Activated naive CD4-positive, alpha-beta T cell treated with anti-CD3 and anti-CD28 coated beads, Interleukin-2, amount 10 ng/mL, durations not matched to agents 7 days and 5 days (primary cell): ENCODE results near the gene TNFRSF18.
"Not testable (repeated sequence)": the region's sequence is repeated elsewhere in the genome, so short reads cannot be mapped to it uniquely, and the experiment has no call there.

Experiments
- CTCF ChIA-PET: fragments of 350-600 bp; sonication (Branson Sonifier 250); formaldehyde crosslinking; loops from one replicate; lab custom pipeline; 2021; ENCODE audit warnings: antibody characterized with exemption; lab: Charles Lee
- DNase-seq: peaks from one replicate; pipeline ENCODE4 v3.0.0-alpha.2; 2020
- H3K27ac Mint-ChIP-seq: one replicate; pipeline ENCODE4 v1.8.0; 2021; ENCODE audit warnings: mild to moderate bottlenecking, moderate library complexity, mixed read lengths
- H3K27me3 Mint-ChIP-seq: one replicate; pipeline ENCODE4 v1.8.0; 2021; ENCODE audit warnings: mild to moderate bottlenecking, mixed read lengths
- H3K36me3 Mint-ChIP-seq: one replicate; pipeline ENCODE4 v1.8.0; 2021; ENCODE audit warnings: mixed read lengths
- H3K4me1 Mint-ChIP-seq: one replicate; pipeline ENCODE4 v1.8.0; 2021; ENCODE audit warnings: mixed read lengths
- H3K4me3 Mint-ChIP-seq: one replicate; pipeline ENCODE4 v1.8.0; 2021; ENCODE audit warnings: mild to moderate bottlenecking, moderate library complexity, mixed read lengths
- H3K9me3 Mint-ChIP-seq: one replicate; pipeline ENCODE4 v1.8.0; 2021; ENCODE audit warnings: mixed read lengths

Gene TNFRSF18

DNA sequence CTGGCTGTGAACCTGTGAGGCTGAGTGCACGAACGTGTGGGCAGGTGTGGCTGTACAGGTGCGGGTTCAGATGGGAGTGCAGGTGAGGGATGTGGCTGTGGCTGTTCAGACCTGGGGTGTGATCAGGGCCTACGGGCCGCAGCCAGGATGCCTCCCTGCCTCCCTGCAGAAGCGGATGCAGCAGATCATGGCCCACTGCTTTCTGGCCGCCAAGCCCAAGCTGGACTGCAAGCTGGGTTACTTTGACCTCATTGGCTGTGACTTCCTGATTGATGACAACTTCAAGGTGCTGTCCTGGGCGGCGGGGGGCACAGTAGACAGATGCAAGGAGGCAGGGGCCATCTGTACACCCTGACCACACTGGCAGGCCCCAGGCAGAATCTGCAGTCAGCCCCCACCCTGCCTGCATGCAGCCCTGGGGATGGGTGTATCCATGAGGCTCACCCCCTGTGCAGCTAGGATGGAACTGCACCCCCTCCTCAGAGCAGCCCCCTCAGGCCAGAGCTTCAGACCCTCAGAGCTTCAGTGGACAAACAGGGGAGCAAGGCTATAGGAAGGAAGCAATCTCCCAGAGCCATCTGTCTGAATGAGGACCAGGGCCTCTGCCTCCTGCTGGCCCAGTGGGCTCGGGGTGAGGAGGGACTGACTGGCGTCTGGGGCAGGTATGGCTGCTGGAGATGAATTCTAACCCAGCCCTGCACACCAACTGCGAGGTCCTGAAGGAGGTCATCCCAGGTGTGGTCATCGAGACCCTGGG is 9.8 kb downstream of the TNFRSF18 start:
- peaks cover 39% of the 10 kb centered on the region for H3K27me3 Mint-ChIP-seq
- peak; percentile 20 for DNase-seq
- no peaks in the 10 kb centered on the region for H3K36me3 Mint-ChIP-seq
- H3K4me1 Mint-ChIP-seq, result peaks cover 11% of the 10 kb centered on the region
- CTCF ChIA-PET, result no interaction called here
- peaks cover 16% of the 10 kb centered on the region for H3K9me3 Mint-ChIP-seq
- H3K27ac Mint-ChIP-seq, result no peak overlapping the region
- H3K4me3 Mint-ChIP-seq, result no peak overlapping the region

DNA sequence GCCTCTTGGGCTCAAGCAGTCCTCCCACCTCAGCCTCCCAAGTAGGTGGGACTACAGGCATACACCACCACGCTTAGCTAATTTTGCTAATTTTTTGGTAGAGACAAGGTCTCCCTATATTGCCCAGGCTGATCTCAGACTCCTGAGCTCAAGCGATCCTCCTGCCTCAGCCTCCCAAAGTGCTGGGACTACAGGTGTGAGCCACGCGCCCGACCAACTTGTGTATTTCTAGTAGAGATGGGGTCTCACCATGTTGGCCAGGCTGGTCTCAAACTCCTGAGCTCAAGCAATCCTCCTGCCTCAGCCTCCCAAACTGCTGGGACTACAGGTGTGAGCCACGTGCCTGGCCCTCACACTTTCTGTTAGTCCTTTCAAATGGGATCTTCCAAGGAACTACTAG is 10.7 kb downstream of the TNFRSF18 start:
- Mint-ChIP-seq H3K9me3 (peaks cover 16% of the 10 kb centered on the region), H3K27me3 (peaks cover 42% of the 10 kb centered on the region)
- not testable (repeated sequence) for H3K27ac Mint-ChIP-seq

DNA sequence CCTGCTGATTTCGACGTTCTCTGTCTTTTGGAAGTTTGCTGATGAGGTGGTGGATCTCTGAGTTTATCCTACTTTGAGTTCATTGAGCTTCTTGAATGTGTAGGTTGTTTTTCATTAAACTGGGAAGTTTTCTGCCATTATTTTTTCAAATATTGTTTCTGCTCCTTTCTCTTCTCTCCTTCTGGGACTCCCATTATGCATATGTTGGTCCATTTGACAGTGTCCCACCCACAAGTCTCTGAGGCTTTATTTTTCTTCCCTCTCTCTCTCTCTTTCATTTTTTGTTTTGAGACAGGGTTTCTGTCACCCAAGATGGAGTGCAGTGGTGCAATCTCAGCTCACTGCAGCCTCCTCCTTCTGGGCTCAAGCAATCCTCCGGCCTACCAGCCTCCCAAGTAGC is 11.7 kb downstream of the TNFRSF18 start:
- CTCF ChIA-PET, result interaction anchor here (1.1 kb wide), 1 partner anchor 72 kb away, joined by 3 read pairs; no protein-coding TSS in a partner anchor

More for the DNA sequence above, 10.7 kb downstream of the TNFRSF18 start:
- CTCF ChIA-PET, DNase-seq, H3K36me3 Mint-ChIP-seq, H3K4me3 Mint-ChIP-seq: not testable (repeated sequence)
- peaks cover 11% of the 10 kb centered on the region for H3K4me1 Mint-ChIP-seq

DNA sequence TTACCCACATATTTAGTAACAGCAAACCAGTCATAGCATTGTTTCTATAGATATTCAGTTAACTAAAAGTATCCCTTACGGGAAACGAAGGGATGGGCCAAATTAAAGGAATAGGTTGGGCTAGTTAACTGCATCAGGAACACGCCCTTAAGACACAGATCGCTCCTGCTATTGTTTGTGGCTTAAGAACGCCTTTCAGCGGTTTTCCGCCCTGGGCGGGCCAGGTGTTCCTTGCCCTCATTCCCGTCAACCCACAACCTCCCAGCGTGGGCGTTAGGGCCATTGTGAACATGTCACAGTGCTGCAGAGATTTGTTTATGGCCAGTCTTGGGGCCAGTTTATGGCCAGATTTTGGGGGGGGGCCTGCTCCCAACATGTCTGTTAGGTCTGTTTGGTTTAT is 14.7 kb downstream of the TNFRSF18 start:
- H3K36me3 Mint-ChIP-seq, result no peaks in the 10 kb centered on the region
- H3K4me3 Mint-ChIP-seq, result no peak overlapping the region
- no peak for DNase-seq
- peaks cover 16% of the 10 kb centered on the region for H3K9me3 Mint-ChIP-seq
- no peak overlapping the region for H3K27ac Mint-ChIP-seq
- H3K27me3 Mint-ChIP-seq, result peaks cover 37% of the 10 kb centered on the region
- H3K4me1 Mint-ChIP-seq, result no peaks in the 10 kb centered on the region
- CTCF ChIA-PET, result no interaction called here

More for the DNA sequence above, 11.7 kb downstream of the TNFRSF18 start:
- H3K36me3 Mint-ChIP-seq, result no peaks in the 10 kb centered on the region
- H3K27me3 Mint-ChIP-seq, result peaks cover 36% of the 10 kb centered on the region
- DNase-seq, result no peak
- no peak overlapping the region for H3K4me3 Mint-ChIP-seq
- peaks cover 16% of the 10 kb centered on the region for H3K9me3 Mint-ChIP-seq
- peaks cover 2% of the 10 kb centered on the region for H3K4me1 Mint-ChIP-seq
- H3K27ac Mint-ChIP-seq, result no peak overlapping the region

- no peaks in the 10 kb centered on the region for H3K36me3 Mint-ChIP-seq
- no peak for DNase-seq
- CTCF ChIA-PET, result no interaction called here
- H3K27ac Mint-ChIP-seq, result no peak overlapping the region
- no peaks in the 10 kb centered on the region for H3K4me1 Mint-ChIP-seq
- peaks cover 33% of the 10 kb centered on the region for H3K27me3 Mint-ChIP-seq
- peaks cover 5% of the 10 kb centered on the region for H3K9me3 Mint-ChIP-seq
- no peak overlapping the region for H3K4me3 Mint-ChIP-seq
Observed at GRCh38 chr1:1189111-1189510, 17.3 kb downstream of the TNFRSF18 start.

DNA sequence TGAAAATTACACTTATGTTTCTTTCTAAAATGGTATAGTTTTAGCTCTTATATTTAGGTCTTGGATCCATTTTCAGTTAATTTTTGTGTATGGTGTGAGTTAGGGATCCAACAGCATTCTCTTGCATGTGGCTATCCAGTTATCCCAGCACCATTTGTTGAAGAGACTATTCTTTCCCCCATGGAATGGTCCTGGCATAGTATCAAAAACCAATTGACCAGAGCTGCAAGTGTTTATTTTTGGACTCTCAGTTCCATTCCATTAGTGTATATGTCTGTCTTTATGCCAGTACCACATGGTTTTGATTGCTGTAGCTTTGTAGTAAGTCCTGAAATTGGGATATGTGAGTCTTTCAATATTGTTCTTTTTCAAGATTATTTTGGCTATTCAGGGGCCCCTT is 18.5 kb downstream of the TNFRSF18 start:
- H3K27me3 Mint-ChIP-seq, result peaks cover 42% of the 10 kb centered on the region
- H3K36me3 Mint-ChIP-seq, result no peaks in the 10 kb centered on the region
- H3K4me3 Mint-ChIP-seq, result no peak overlapping the region
- no peak for DNase-seq
- no peak overlapping the region for H3K27ac Mint-ChIP-seq
- H3K4me1 Mint-ChIP-seq, result peaks cover 2% of the 10 kb centered on the region
- H3K9me3 Mint-ChIP-seq, result peaks cover 4% of the 10 kb centered on the region
- CTCF ChIA-PET, result interaction anchor here (0.6 to 1.6 kb wide), 2 partner anchors 43 to 65 kb away, joined by 4 to 5 read pairs; no protein-coding TSS in a partner anchor

DNA sequence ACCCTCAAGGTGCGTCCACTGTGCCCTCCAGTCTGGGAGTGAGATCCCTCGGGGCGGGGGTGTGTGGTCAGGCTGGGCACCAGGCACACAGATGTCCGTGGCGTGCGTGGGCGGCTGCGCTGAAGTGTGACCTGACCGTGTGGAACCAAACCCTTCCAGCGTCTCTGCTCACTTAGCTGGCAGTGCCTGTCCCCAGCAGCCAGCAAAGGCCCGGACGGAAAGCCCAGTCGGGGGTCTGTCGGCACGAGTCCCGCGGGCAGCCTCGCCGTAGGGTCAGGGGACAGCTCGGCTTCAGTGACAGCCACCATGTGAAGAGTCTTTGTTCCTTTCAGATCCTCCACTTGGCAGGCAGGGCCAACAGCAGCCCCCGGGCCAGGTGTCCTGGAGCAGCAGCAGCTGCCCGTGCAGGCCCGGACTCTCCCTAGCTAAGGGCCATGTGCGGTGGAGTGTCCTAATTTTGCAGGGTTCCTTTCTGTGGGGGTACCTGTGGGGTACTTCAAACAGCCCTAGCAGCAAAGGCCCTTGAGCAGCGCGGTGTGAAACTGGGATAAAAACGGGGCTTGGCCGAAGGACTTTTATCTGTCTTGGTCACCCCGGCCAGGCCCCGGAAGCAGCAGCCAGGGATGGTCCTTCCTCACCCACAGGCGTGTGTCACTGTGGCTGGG is 21.2 kb downstream of the TNFRSF18 start:
- CTCF ChIA-PET, result no interaction called here
- Mint-ChIP-seq H3K27ac (no peak overlapping the region), H3K36me3 (no peaks in the 10 kb centered on the region), H3K9me3 (no peaks in the 10 kb centered on the region), H3K4me1 (peaks cover 2% of the 10 kb centered on the region), H3K27me3 (peaks cover 51% of the 10 kb centered on the region), H3K4me3 (no peak overlapping the region)
- peak; percentile 7 for DNase-seq

DNA sequence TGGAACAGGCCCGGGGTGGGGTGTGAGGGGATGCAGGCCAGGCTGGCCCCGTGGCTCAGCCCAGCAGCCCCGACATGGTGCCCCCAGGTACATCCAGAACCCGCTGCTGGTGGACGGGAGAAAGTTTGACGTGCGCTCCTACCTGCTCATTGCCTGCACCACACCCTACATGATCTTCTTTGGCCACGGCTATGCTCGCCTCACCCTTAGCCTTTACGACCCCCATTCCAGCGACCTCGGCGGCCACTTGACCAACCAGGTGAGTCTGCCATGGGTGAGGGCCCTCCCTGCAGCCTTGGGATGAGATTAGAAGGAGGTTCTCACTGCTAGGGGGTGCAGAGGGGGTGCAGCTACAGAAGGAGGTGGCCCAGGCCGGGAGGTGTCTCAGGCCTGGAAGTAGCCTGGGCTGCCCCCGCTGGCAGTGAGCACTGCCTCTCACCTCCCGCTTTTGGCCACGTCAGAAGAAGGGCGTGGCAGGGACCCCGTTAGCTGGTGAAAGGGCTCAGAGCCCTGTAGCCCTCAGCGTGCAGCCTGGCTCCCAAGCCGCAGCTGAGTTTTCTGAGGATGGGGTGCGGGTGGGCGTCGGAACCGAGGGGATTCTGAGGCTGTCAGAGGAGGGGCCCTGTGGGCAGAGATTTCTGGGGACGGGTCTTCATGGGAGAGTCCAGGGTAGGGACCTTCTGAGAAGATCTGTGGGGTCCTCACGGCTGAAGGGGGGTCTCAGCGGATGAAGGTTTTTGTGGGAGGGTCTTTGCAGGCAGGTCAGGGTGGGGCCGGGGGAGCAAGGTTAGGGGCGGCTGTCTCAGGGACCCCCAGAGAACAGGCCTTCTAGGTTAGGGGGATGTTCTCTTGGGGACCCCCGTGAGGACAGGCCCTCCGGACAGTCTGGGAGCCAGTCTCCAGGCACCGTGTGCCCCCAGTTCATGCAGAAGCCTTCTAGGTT is 22.3 kb downstream of the TNFRSF18 start:
- Mint-ChIP-seq H3K36me3 (no peaks in the 10 kb centered on the region), H3K9me3 (no peaks in the 10 kb centered on the region), H3K4me1 (peaks cover 2% of the 10 kb centered on the region), H3K4me3 (no peak overlapping the region), H3K27me3 (peaks cover 47% of the 10 kb centered on the region), H3K27ac (no peak overlapping the region)
- CTCF ChIA-PET, result no interaction called here
- peak; percentile 18 for DNase-seq

DNA sequence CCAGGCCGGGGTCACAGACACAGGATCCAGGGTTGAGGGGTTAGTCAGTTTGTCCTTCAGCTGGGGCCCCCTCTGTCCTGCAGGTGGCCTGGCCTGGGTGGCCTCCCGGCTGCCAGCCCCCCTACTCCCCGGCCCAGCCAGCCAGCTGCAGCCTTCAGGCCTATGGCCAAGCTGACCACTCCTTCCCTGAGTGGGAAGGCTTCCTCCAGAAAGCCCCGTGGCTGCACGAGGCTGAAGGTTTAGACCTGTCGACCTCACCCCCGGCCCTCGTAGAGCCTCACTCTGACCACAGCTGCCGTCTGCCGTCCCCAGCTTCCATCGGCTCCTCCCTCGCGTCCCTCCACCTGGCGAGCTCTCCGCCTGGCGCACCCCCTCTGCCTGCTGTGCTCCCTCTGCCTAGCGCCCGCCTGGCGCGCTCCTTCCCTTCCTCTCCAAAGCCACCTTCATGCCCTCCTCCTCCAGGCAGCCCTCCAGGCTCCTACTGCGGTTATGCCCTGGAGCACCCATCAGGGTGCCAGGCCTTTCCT is 23.1 kb downstream of the TNFRSF18 start:
- Mint-ChIP-seq H3K27me3 (peaks cover 43% of the 10 kb centered on the region), H3K36me3 (no peaks in the 10 kb centered on the region), H3K9me3 (no peaks in the 10 kb centered on the region), H3K4me3 (no peak overlapping the region), H3K4me1 (peaks cover 2% of the 10 kb centered on the region), H3K27ac (no peak overlapping the region)
- CTCF ChIA-PET, result no interaction called here
- DNase-seq, result peak; percentile 19

- peaks cover 41% of the 10 kb centered on the region for H3K27me3 Mint-ChIP-seq
- H3K9me3 Mint-ChIP-seq, result no peaks in the 10 kb centered on the region
- DNase-seq, result peak; percentile 23
- CTCF ChIA-PET, result no interaction called here
- no peak overlapping the region for H3K4me3 Mint-ChIP-seq
- H3K4me1 Mint-ChIP-seq, result peaks cover 2% of the 10 kb centered on the region
- H3K36me3 Mint-ChIP-seq, result no peaks in the 10 kb centered on the region
- no peak overlapping the region for H3K27ac Mint-ChIP-seq
Observed at GRCh38 chr1:1182491-1183220, 23.7 kb downstream of the TNFRSF18 start.

- DNase-seq, result peak; percentile 17
- CTCF ChIA-PET, result no interaction called here
- H3K27ac Mint-ChIP-seq, result no peak overlapping the region
- no peaks in the 10 kb centered on the region for H3K36me3 Mint-ChIP-seq
- no peaks in the 10 kb centered on the region for H3K9me3 Mint-ChIP-seq
- no peak overlapping the region for H3K4me3 Mint-ChIP-seq
- peaks cover 2% of the 10 kb centered on the region for H3K4me1 Mint-ChIP-seq
- peaks cover 44% of the 10 kb centered on the region for H3K27me3 Mint-ChIP-seq
Observed at GRCh38 chr1:1181938-1182410, 24.4 kb downstream of the TNFRSF18 start.

- Mint-ChIP-seq H3K27me3 (peaks cover 51% of the 10 kb centered on the region), H3K9me3 (no peaks in the 10 kb centered on the region), H3K27ac (no peak overlapping the region), H3K36me3 (no peaks in the 10 kb centered on the region), H3K4me1 (peaks cover 2% of the 10 kb centered on the region), H3K4me3 (no peak overlapping the region)
- peak; percentile 17 for DNase-seq
- CTCF ChIA-PET, result no interaction called here
Observed at GRCh38 chr1:1181129-1181937, 25.1 kb downstream of the TNFRSF18 start.
